ENCODE measurements around the gene ANKRD11.
"Not testable (repeated sequence)": the region's sequence is repeated elsewhere in the genome, so short reads cannot be mapped to it uniquely, and the experiment has no call there.

The ANKRD11 gene

GRCh38 chr16:89363621-89364393 is 126.6 kb downstream of the ANKRD11 start:
- peak; percentile 85 for DNase-seq (ENCODE audit: low read depth)

- DNase-seq (ENCODE audit: low read depth) = not testable (repeated sequence)
Measured at GRCh38 chr16:89362540-89363223, 127.7 kb downstream of the ANKRD11 start.

GRCh38 chr16:89361751-89362539 is 128.4 kb downstream of the ANKRD11 start:
- DNase-seq (ENCODE audit: low read depth) = no peak

- no peak for DNase-seq (ENCODE audit: low read depth)
Measured at GRCh38 chr16:89360760-89361435, 129.5 kb downstream of the ANKRD11 start.

- no peak for DNase-seq (ENCODE audit: low read depth)
Measured at GRCh38 chr16:89359264-89360147, 130.9 kb downstream of the ANKRD11 start.

GRCh38 chr16:89358030-89359005 is 132.0 kb downstream of the ANKRD11 start:
- no peak for DNase-seq (ENCODE audit: low read depth)

DNA sequence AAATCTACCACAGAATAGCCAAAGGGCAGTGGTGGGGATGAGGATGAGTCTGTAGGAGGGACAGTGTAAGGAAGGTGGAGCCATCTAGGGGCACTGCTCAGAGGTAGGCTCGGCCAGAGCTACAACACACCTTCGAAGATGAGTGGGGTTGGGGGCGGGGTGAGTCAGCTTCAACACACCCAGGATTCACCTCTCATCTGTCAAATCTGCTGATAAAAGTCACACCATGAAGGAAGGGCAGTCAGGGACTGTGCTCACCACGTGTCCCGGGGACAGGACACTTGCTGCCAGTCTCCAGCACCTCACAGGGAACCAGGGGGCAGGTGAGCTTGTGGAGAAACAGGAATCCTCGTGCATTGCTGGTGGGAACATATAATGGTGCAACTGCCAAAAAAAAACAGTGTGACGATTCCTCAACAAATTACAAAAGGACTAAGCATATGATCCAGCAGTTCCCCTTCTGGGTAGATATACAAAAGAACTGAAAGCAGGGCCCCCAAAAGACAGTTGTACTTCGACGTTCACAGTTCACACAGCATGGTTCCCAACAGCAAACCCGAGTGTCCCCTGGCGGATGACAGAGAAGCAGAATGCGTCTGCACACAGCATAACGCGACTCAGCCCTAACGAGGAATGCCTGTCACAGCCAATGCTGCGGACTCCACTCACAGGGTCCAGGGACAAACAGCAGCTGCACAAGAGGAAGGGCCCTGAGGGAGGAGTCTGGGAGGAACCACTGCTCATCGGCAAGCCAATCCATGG is 133.1 kb downstream of the ANKRD11 start:
- DNase-seq (ENCODE audit: low read depth) = no peak

DNA sequence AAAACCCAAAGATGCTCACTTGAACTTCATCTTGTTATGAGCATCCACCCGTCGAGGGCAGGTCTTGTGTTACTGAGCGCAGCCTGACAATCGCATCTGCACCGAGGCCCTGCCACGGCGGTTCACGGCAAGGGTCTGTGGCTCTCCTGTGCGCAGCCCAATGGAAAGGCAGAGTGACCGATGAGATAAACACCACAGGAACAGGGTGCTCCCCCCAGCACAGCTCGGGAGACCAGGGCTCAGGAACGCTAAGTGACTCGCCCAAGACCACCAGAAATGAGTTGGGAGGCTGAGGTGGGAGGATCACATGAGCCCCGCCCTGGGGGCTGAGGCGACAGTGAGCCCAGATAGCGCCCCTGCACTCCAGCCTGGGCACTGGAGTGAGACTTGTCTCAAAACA is 134.7 kb downstream of the ANKRD11 start:
- DNase-seq (ENCODE audit: low read depth) = no peak

DNA sequence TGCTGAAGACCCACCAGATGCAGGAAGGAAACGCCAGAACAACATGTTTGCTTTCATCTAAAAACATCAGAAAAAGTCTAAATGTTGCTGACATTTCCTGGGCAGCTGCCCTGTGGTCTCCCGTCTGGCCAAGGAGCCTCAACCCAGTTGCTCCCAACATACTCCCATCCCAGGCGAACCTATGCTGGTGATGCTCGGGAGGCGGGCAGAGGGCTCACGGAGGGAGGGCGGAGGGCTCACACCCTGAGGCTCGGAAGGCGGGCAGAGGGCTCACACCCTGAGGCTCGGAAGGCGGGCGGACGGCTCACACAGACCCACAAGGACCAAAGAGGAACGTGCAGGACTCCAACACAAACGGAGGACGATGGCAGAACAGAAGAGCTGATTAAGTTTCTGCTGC is 135.4 kb downstream of the ANKRD11 start:
- no peak for DNase-seq (ENCODE audit: low read depth)

GRCh38 chr16:89354325-89354724 is 136.0 kb downstream of the ANKRD11 start:
- DNase-seq (ENCODE audit: low read depth) = no peak

- DNase-seq (ENCODE audit: low read depth) = no peak
Measured at GRCh38 chr16:89352091-89352681, 138.2 kb downstream of the ANKRD11 start.

- no peak for DNase-seq (ENCODE audit: low read depth)
Measured at GRCh38 chr16:89351645-89352044, 138.7 kb downstream of the ANKRD11 start.

DNA sequence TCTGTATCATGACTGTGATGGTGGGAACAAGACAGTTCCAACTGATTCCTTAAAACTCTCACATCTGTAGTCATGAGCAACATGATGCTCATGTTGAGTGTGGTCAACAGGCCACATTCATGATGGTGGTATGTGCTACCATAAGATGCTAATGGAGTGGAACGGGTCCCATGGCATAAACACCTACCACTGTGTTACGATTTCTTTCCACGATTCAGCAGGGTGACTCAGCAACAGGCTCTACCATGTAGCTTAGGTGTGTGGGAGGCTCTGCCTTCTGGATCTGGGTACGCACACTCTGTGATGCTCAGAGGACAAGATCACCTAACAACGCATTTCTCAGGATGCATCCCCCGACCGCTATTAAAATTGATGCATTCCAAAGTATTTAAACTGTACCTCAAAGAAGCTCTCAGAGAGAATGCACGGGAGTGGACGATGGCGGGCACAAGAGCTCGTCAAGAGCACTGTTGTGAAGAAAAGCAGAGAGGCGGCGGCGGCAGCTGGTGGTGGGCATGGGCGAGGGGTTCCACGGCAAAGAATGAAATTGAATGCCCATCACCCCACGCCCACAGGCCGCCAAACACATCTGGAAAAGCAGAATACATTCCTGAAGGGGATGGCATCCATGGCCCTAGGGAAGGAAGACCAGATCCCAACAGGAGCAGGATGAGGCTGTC is 139.5 kb downstream of the ANKRD11 start:
- no peak for DNase-seq (ENCODE audit: low read depth)

- no peak for DNase-seq (ENCODE audit: low read depth)
Measured at GRCh38 chr16:89349947-89350633, 140.3 kb downstream of the ANKRD11 start.

DNA sequence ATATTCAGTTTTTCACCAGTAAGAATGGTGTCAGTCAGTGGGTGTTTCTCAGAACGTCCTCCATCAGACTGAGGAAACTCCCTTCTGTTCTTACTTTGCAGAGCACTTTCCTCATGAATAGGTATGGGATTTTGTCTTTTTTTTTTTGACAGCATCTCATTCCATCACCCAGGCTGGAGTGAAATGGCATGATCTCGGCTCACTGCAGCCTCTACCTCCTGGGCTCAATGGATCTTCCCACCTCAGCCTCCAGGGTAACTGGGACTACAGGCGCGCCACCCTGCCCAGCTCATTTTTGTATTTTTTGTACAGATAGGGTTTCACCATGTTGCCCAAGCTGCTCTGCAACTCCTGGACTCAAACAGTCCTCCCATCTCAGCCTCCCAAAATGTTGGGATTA is 142.6 kb downstream of the ANKRD11 start:
- no peak for DNase-seq (ENCODE audit: low read depth)

DNA sequence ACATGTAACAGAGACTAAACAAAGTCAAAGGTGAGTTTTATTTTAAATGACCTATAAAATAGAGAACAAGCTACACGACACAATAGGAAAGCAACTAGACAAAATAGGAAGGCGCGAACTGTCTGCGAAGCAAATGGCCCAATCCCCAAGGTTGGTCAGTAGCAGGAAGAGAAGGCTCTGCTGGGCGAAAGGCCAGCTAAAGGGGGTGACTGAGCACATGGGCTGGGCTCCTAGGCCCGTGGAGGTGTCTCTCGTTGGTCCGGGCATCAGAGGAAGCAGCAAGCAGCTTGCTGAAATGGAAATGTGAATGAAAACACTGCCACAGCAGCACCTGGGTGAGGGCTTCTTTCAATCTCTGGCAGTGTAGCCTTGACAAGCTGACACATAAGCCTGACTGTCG is 143.5 kb downstream of the ANKRD11 start:
- no peak for DNase-seq (ENCODE audit: low read depth)

DNA sequence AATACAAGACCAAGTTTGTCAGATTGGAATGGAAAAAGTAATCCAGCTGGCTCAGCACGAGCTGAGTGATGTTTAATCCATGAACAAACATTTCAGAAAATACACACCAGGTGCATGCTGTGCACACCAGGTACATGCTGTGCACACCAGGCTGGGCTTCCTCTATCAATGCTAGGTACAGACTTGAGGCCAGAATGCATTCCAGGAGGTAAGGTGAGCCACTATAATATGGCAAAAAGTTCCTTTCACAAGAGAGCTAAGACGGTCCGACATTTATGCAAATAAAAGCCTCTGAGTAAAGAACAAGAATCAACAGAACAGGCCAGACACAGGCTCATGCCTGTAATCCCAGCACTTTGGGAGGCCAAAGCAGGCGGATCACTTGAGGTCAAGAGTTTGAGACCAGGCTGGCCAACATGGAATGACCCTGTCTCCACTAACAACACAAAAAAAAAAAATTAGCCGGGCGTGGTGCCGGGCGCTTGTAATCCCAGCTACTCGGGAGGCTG is 144.7 kb downstream of the ANKRD11 start:
- DNase-seq (ENCODE audit: low read depth) = no peak
